GM20000 (cell line): ENCODE data around the gene TAOK2.

Source experiments
- DNase-seq: peaks from one replicate; pipeline ENCODE4 v3.0.0; 2012; ENCODE audit warnings: low spot score
- CTCF ChIP-seq: IDR thresholded peaks from 2 replicates; pipeline ENCODE4 v1.5.1; 2012; ENCODE audit warnings: mild to moderate bottlenecking, control low read depth; ENCODE audit errors: extremely low read depth, missing control alignments

TAOK2 gene

GRCh38 chr16:29995324-29995910, 21.7 kb downstream of the TAOK2 start, which contains the start of gene HIRIP3:
HIRIP3 (minus strand) TSS chr16:29995617; CDS start chr16:29995605, 12 bp downstream.
- DNase-seq, result peak; percentile 94
- no peak for TF ChIP-seq CTCF

GRCh38 chr16:29995911-29996765, 22.5 kb downstream of the TAOK2 start, which contains the start of gene INO80E:
INO80E (plus strand) TSS chr16:29996241; CDS start chr16:29996311, 70 bp downstream.
- no peak for TF ChIP-seq CTCF
- DNase-seq, result peak; percentile 99

GRCh38 chr16:29996766-29997250, 23.1 kb downstream of the TAOK2 start:
- no peak for DNase-seq
- TF ChIP-seq CTCF, result no peak

GRCh38 chr16:29999605-30000004, 25.9 kb downstream of the TAOK2 start:
- no peak for TF ChIP-seq CTCF
- DNase-seq, result no peak

DNA sequence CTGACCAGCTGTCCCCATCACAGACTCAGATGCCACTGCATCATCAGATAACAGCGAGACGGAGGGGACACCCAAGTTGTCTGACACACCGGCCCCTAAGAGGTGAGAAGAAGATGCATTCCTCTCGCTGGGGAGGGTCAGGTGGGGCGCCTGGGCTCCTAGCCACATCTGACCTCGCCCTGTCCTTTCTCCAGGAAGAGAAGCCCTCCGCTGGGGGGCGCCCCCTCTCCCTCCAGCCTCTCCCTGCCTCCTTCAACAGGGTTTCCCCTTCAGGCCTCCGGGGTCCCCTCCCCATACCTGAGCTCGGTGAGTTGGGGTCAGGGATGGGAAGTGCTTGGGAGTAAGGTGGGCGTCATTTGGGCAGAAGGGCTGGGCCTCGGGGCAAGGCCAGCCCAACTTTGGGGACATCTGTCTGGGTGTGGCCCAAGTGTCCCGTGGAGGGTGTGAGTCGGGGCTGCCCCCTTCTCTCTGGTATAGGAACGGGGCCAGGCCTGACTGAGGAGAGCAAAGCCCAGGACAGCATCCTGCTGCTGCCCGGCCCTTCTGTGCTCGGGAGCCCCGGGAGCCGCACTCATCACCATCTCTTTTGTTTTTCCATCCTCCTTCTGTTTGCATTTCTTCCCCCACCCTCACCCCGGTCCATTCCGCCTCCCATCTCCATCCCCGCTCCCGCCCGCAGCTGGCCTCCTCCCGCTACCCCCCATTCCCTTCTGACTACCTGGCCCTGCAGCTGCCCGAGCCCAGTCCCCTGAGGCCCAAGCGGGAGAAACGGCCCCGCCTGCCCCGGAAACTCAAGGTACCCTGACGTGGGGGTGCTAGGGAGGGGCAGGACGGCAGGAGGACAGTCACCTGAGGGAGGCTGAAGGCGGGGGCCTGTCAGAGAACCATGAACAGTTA, 27.3 kb downstream of the TAOK2 start:
- no peak for TF ChIP-seq CTCF
- DNase-seq, result no peak

DNA sequence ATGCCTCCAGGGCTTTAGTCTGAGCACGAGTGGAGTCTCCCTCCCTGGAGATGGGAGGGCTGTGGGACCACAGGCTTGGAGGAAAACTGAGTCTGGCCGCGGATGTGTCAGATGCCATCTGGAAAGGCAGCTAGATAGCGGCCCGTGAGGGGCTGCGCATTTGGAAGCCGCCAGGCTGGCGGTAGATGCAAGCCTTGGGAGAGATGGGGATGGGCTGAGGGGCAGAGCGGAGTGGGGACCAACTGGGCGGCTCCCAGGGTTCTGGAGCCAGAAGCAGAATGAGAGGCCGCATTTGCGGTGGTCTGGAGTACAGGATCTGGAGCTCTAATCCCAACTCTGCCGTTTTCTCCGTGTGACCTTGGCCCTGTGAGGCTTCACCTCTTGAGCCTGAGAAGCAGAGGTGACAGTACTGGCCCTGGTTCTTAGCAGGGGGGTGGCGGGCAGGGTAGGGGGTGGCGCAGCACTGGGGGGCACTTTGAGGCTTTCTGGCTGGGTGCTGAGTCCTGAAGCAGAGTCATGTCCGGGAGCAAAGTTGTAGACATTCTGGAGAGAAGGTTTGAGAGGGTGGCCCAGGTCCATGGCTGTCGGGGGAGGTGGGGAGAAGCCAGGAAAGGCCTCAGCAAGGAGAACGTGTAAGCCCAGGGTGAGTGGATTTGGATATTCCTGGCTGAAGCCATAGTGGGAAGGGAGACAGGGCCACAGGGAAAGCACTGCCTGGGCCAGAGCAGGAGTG, 29.1 kb downstream of the TAOK2 start:
- DNase-seq, result no peak
- no peak for TF ChIP-seq CTCF
